ENCODE measurements around the gene SALL3. TPM values are rescaled to one million over a fixed set of nuclear protein-coding genes. Genes with fewer than 3 reads are reported as not detected.

SALL3 gene
- total and polyA plus RNA-seq, 2 of the 4 experiments (the other 2 are of a cell fraction) = not detected

GRCh38 chr18:79005653-79006052 lies 26.0 kb downstream of the SALL3 start:
- Histone ChIP-seq H4K20me1 (ENCODE audit: insufficient read depth, low read length) (no peaks in the 10 kb centered on the region), H3K9ac (ENCODE audit: low read depth, low read length) (no peak overlapping the region), H2BK15ac (ENCODE audit: low read depth, low read length) (no peak overlapping the region), H3K4ac (ENCODE audit: low read depth, low read length) (no peak overlapping the region), H3K27ac (ENCODE audit: insufficient read depth, low read length) (no peak overlapping the region), H4K5ac (ENCODE audit: low read depth, low read length) (no peak overlapping the region), H3K79me1 (ENCODE audit: low read depth in 1 of 2, low read length in 2 of 2) (no peaks in the 10 kb centered on the region), H3K23ac (ENCODE audit: low read depth, low read length) (no peak overlapping the region), H2BK20ac (ENCODE audit: low read depth, low read length) (no peak overlapping the region), H3K9me3 (ENCODE audit: control insufficient read depth, insufficient read depth, low read length) (peaks cover 19% of the 10 kb centered on the region), H3K9me1 (ENCODE audit: insufficient read depth, low read length) (no peaks in the 10 kb centered on the region), H3K18ac (ENCODE audit: low read depth, low read length) (no peak overlapping the region), H4K8ac (ENCODE audit: low read depth in 2 of 2, low read length in 2 of 2) (no peak overlapping the region), H2BK5ac (ENCODE audit: low read depth, low read length, poor library complexity, severe bottlenecking) (no peak overlapping the region), H3K27me3 (ENCODE audit: control insufficient read depth, insufficient read depth, low read length) (no peaks in the 10 kb centered on the region), H2AK5ac (ENCODE audit: low read depth, low read length) (no peak overlapping the region), H3K4me2 (ENCODE audit: low read depth, low read length) (no peak overlapping the region), H3K4me1 (ENCODE audit: control insufficient read depth, insufficient read depth, low read length) (no peaks in the 10 kb centered on the region), H2BK120ac (ENCODE audit: low read depth, low read length) (no peak overlapping the region), H3K14ac (replicated peaks; ENCODE audit: low read depth, low read length) (no peak overlapping the region), H3K56ac (ENCODE audit: extremely low read depth, insufficient read depth, low read length) (no peak overlapping the region), H3K36me3 (ENCODE audit: control insufficient read depth, insufficient read depth, low read length) (no peaks in the 10 kb centered on the region), H4K91ac (ENCODE audit: insufficient read depth, low read depth, low read length) (no peak overlapping the region), H2AFZ (replicated peaks; ENCODE audit: low read length, poor library complexity) (no peak overlapping the region), H2AK9ac (replicated peaks; ENCODE audit: low read depth, low read length, poor library complexity) (no peak overlapping the region), H3K4me3 (ENCODE audit: insufficient read depth, low read depth, low read length) (no peak overlapping the region)
- WGBS, 2 experiments (ENCODE audit: extremely low coverage in 2 of 2, insufficient read length in 1 of 2) = 89% methylated on average over 22 of the region's 28 CpGs; no CpG with 5 or more reads in 1 of the 2 experiments
- intact Hi-C loops (cut with micrococcal nuclease) (no loop called here), dilution Hi-C loops (cut with HindIII; ENCODE audit: low sequenced_read_pairs, unreplicated experiment) (no loop called here), in situ Hi-C loops (cut with MboI; ENCODE audit: low sequenced_read_pairs) (no loop called here)
- POLR2A ChIA-PET (ENCODE audit: unreplicated experiment) = no interaction called here
- TF ChIP-seq SMC3 (IDR thresholded peaks at IDR 0.05; ENCODE audit: low read depth, low read length) (no peak), USF2 (IDR thresholded peaks at IDR 0.05; ENCODE audit: low read depth, low read length) (no peak), POLR2A (IDR thresholded peaks at IDR 0.05; ENCODE audit: low read depth, low read length) (no peak), ELK1 (IDR thresholded peaks at IDR 0.05; ENCODE audit: borderline replicate concordance, low read depth, low read length) (no peak), NFE2L2 (IDR thresholded peaks at IDR 0.05; ENCODE audit: low read depth, low read length) (no peak), CTCF (conservative IDR thresholded peaks at IDR 0.05; ENCODE audit: low read depth, low read length) (no peak), CHD1 (IDR thresholded peaks at IDR 0.05; ENCODE audit: low read depth, low read length) (no peak), FOS (IDR thresholded peaks at IDR 0.05; ENCODE audit: low read depth, low read length) (no peak), MAZ (IDR thresholded peaks at IDR 0.05; ENCODE audit: borderline replicate concordance, low read depth, low read length) (no peak), CEBPB (IDR thresholded peaks at IDR 0.05; ENCODE audit: low read depth, low read length) (no peak), BHLHE40 (IDR thresholded peaks at IDR 0.05; ENCODE audit: low read depth, low read length) (no peak), RCOR1 (IDR thresholded peaks at IDR 0.05; ENCODE audit: insufficient replicate concordance, low read length) (no peak), MAFK (IDR thresholded peaks at IDR 0.05; ENCODE audit: low read depth, low read length) (no peak), MXI1 (IDR thresholded peaks at IDR 0.05; ENCODE audit: borderline replicate concordance, low read depth, low read length) (no peak), RAD21 (IDR thresholded peaks at IDR 0.05; ENCODE audit: low read length) (no peak)
- no TSS peak for BruUV-seq (replicated peaks)
- ATAC-seq (ENCODE audit: low read depth) (no peak), DNase-seq (no peak)
- CTCF ChIA-PET = no interaction called here
